ENCODE data around the gene EPSTI1. TPM values are rescaled to one million over a fixed set of nuclear protein-coding genes. Genes with fewer than 3 reads are reported as not detected.

Gene EPSTI1
- total and polyA plus RNA-seq, 4 donors, result 3.7 to 20.1 (median 15.2) TPM

GRCh38 chr13:43023289-43023963 is 31.4 kb upstream of the EPSTI1 start, which contains the start of gene DNAJC15:
TSS of gene DNAJC15 (plus strand) at chr13:43023586. CDS start at chr13:43023627, 41 bp downstream.
- peak within 1 kb of the TSS; percentile 78 to 95 for H3K9ac ChIP-seq (ENCODE audit: insufficient read depth in 1 of 2, low read length in 2 of 2)
- peak within 1 kb of the TSS; percentile 74 for H3K4me3 ChIP-seq
- ATAC-seq (ENCODE audit: insufficient read depth, low FRiP score) (peak; percentile 86), DNase-seq (peak; percentile 92 to 94 (median 94))
- peak within 1 kb of the TSS; percentile 89 to 96 for H3K27ac ChIP-seq (ENCODE audit: low read depth in 1 of 2, low read length in 1 of 2)
- peaks cover 0 to 3% (median 2%) of the 10 kb centered on the region in 4 donors for H3K36me3 ChIP-seq (ENCODE audit: control insufficient read depth in 4 of 4, insufficient read depth in 4 of 4, low read length in 4 of 4)
- H3K9me3 ChIP-seq (ENCODE audit: control insufficient read depth in 4 of 4, insufficient read depth in 3 of 4, low read length in 3 of 4), result no peaks in the 10 kb centered on the region
- 3% methylated on average over 48 of the region's 48 CpGs for WGBS, 2 donors
- H3K4me1 ChIP-seq (ENCODE audit: control insufficient read depth in 5 of 5, insufficient read depth in 5 of 5, low read length in 5 of 5), result peaks cover 0 to 14% (median 7%) of the 10 kb centered on the region in 5 donors
- H3K27me3 ChIP-seq (ENCODE audit: control insufficient read depth in 3 of 3, insufficient read depth in 3 of 3, low read length in 2 of 3), result no peaks in the 10 kb centered on the region
- no peak for TF ChIP-seq CTCF (IDR thresholded peaks at IDR 0.05; ENCODE audit: control extremely low read depth, extremely low read depth)

- TF ChIP-seq CTCF (IDR thresholded peaks at IDR 0.05; ENCODE audit: control extremely low read depth, extremely low read depth), result no peak
- Histone ChIP-seq H3K9ac (ENCODE audit: insufficient read depth in 1 of 2, low read length in 2 of 2) (peak overlapping the region; percentile 78 to 95), H3K4me1 (ENCODE audit: control insufficient read depth in 5 of 5, insufficient read depth in 5 of 5, low read length in 5 of 5) (peaks cover 0 to 14% (median 7%) of the 10 kb centered on the region in 5 donors), H3K27me3 (ENCODE audit: control insufficient read depth in 3 of 3, insufficient read depth in 3 of 3, low read length in 2 of 3) (no peaks in the 10 kb centered on the region), H3K4me3 (peak overlapping the region; percentile 74), H3K36me3 (ENCODE audit: control insufficient read depth in 4 of 4, insufficient read depth in 4 of 4, low read length in 4 of 4) (peaks cover 0 to 3% (median 1%) of the 10 kb centered on the region in 4 donors), H3K27ac (ENCODE audit: low read depth in 1 of 2, low read length in 1 of 2) (peak overlapping the region; percentile 89 to 96), H3K9me3 (ENCODE audit: control insufficient read depth in 4 of 4, insufficient read depth in 3 of 4, low read length in 3 of 4) (no peaks in the 10 kb centered on the region)
- ATAC-seq (ENCODE audit: insufficient read depth, low FRiP score) (no peak), DNase-seq (no peak)
- WGBS, 2 donors, result 70 to 71% methylated on average over 12 of the region's 12 CpGs
Measured at GRCh38 chr13:43022934-43023288, 30.9 kb upstream of the EPSTI1 start.

- DNase-seq, result peak in 2 of 3 donors; percentile 43 to 50
- H3K9ac ChIP-seq (ENCODE audit: insufficient read depth in 1 of 2, low read length in 2 of 2), result no peak overlapping the region
Measured at GRCh38 chr13:43021926-43022670, 30.1 kb upstream of the EPSTI1 start.

More at GRCh38 chr13:43021926-43022670, 30.1 kb upstream of the EPSTI1 start:
- Histone ChIP-seq H3K27me3 (ENCODE audit: control insufficient read depth in 3 of 3, insufficient read depth in 3 of 3, low read length in 2 of 3) (no peaks in the 10 kb centered on the region), H3K9me3 (ENCODE audit: control insufficient read depth in 4 of 4, insufficient read depth in 3 of 4, low read length in 3 of 4) (no peaks in the 10 kb centered on the region), H3K4me3 (no peak overlapping the region), H3K36me3 (ENCODE audit: control insufficient read depth in 4 of 4, insufficient read depth in 4 of 4, low read length in 4 of 4) (no peaks in the 10 kb centered on the region), H3K27ac (ENCODE audit: low read depth in 1 of 2, low read length in 1 of 2) (no peak overlapping the region), H3K4me1 (ENCODE audit: control insufficient read depth in 5 of 5, insufficient read depth in 5 of 5, low read length in 5 of 5) (peaks cover 0 to 14% (median 7%) of the 10 kb centered on the region in 5 donors)
- TF ChIP-seq CTCF (IDR thresholded peaks at IDR 0.05; ENCODE audit: control extremely low read depth, extremely low read depth), result no peak
- ATAC-seq (ENCODE audit: insufficient read depth, low FRiP score), result no peak
- WGBS, 2 donors, result 92 to 95% methylated on average over 11 of the region's 11 CpGs

All from lung (tissue), 12 donors.